HL-60 (cell line): ENCODE data around the gene NUBPL.

ENCODE experiments used
- CTCF ChIP-seq: IDR thresholded peaks from one replicate; pipeline ENCODE4 v1.5.1; 2011; ENCODE audit warnings: low read length, control low read depth, inconsistent platforms; ENCODE audit not compliant: insufficient read depth
- GABPA ChIP-seq: IDR thresholded peaks from 2 replicates; pipeline ENCODE4 v1.6.1; 2012; ENCODE audit warnings: low read depth
- SPI1 ChIP-seq: IDR thresholded peaks from 2 replicates; pipeline ENCODE4 v1.6.1; 2012; ENCODE audit warnings: low read depth, mild to moderate bottlenecking, borderline replicate concordance

- no peak for TF ChIP-seq CTCF
- no peak for TF ChIP-seq SPI1
- TF ChIP-seq GABPA = no peak
Observed at GRCh38 chr14:31530136-31530535, 31.1 kb upstream of the NUBPL start.
